ENCODE measurements around the gene HPSE2. TPM values are rescaled to one million over a fixed set of nuclear protein-coding genes. Genes with fewer than 3 reads are reported as not detected.

Gene HPSE2
- polyA plus RNA-seq, 1 of the 3 experiments (the other 2 are of a cell fraction) = not detected

GRCh38 chr10:98673171-98673782, 562.4 kb downstream of the HPSE2 start:
- 29% methylated on average over 1 of the region's 1 CpG for WGBS (ENCODE audit: low lambda C conversion rate)
- Histone ChIP-seq H3K9ac (no peak overlapping the region), H3K79me2 (ENCODE audit: insufficient read depth) (no peaks in the 10 kb centered on the region), H3K27me3 (ENCODE audit: insufficient read depth) (no peaks in the 10 kb centered on the region), H3K36me3 (replicated peaks in 1 of 2; ENCODE audit: control insufficient read depth in 1 of 2, insufficient read depth in 2 of 2, low read length in 1 of 2) (no peaks in the 10 kb centered on the region), H3K4me3 (ENCODE audit: low read depth in 2 of 2, low read length in 1 of 2) (no peak overlapping the region), H3F3A (replicated peaks; ENCODE audit: insufficient read depth) (no peaks in the 10 kb centered on the region), H3K9me3 (no peaks in the 10 kb centered on the region), H3K4me1 (ENCODE audit: control insufficient read depth in 1 of 2, insufficient read depth in 2 of 2, low read depth in 1 of 2, low read length in 1 of 2) (no peaks in the 10 kb centered on the region), H3K27ac (ENCODE audit: low read depth in 2 of 2, low read length in 1 of 2) (no peak overlapping the region), H3K9me2 (no peaks in the 10 kb centered on the region), H2AFZ (ENCODE audit: low read depth) (no peak overlapping the region), H3K4me2 (no peak overlapping the region), H4K20me1 (ENCODE audit: insufficient read depth) (no peaks in the 10 kb centered on the region)
- DNase-seq = no peak
- TF ChIP-seq, protein P1, sequence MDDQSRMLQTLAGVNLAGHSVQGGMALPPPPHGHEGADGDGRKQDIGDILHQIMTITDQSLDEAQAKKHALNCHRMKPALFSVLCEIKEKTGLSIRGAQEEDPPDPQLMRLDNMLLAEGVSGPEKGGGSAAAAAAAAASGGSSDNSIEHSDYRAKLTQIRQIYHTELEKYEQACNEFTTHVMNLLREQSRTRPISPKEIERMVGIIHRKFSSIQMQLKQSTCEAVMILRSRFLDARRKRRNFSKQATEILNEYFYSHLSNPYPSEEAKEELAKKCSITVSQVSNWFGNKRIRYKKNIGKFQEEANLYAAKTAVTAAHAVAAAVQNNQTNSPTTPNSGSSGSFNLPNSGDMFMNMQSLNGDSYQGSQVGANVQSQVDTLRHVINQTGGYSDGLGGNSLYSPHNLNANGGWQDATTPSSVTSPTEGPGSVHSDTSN (IDR thresholded peaks at IDR 0.05) = no peak
- TF ChIP-seq NRF1 (IDR thresholded peaks at IDR 0.05; ENCODE audit: low read depth, low read length) = no peak
- TF ChIP-seq YY1 (IDR thresholded peaks at IDR 0.05; ENCODE audit: low read depth) = no peak
- no peak for TF ChIP-seq MEF2A (IDR thresholded peaks at IDR 0.05; ENCODE audit: borderline replicate concordance, low read depth)
- no peak for TF ChIP-seq POLR2AphosphoS5 (IDR thresholded peaks at IDR 0.05; ENCODE audit: low read depth, low read length)
- no peak for TF ChIP-seq TCF12 (IDR thresholded peaks at IDR 0.05)
- no peak for TF ChIP-seq SIN3A (IDR thresholded peaks at IDR 0.05; ENCODE audit: borderline replicate concordance, low read depth, low read length)
- TF ChIP-seq, protein P2, sequence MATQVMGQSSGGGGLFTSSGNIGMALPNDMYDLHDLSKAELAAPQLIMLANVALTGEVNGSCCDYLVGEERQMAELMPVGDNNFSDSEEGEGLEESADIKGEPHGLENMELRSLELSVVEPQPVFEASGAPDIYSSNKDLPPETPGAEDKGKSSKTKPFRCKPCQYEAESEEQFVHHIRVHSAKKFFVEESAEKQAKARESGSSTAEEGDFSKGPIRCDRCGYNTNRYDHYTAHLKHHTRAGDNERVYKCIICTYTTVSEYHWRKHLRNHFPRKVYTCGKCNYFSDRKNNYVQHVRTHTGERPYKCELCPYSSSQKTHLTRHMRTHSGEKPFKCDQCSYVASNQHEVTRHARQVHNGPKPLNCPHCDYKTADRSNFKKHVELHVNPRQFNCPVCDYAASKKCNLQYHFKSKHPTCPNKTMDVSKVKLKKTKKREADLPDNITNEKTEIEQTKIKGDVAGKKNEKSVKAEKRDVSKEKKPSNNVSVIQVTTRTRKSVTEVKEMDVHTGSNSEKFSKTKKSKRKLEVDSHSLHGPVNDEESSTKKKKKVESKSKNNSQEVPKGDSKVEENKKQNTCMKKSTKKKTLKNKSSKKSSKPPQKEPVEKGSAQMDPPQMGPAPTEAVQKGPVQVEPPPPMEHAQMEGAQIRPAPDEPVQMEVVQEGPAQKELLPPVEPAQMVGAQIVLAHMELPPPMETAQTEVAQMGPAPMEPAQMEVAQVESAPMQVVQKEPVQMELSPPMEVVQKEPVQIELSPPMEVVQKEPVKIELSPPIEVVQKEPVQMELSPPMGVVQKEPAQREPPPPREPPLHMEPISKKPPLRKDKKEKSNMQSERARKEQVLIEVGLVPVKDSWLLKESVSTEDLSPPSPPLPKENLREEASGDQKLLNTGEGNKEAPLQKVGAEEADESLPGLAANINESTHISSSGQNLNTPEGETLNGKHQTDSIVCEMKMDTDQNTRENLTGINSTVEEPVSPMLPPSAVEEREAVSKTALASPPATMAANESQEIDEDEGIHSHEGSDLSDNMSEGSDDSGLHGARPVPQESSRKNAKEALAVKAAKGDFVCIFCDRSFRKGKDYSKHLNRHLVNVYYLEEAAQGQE (IDR thresholded peaks at IDR 0.05; ENCODE audit: low read depth, low read length) = no peak
- no peak for TF ChIP-seq SMC3 (IDR thresholded peaks at IDR 0.05; ENCODE audit: low read depth, low read length)
- TF ChIP-seq ZBTB33 (IDR thresholded peaks at IDR 0.05; ENCODE audit: borderline replicate concordance, low read depth) = no peak
- TF ChIP-seq, protein P3, sequence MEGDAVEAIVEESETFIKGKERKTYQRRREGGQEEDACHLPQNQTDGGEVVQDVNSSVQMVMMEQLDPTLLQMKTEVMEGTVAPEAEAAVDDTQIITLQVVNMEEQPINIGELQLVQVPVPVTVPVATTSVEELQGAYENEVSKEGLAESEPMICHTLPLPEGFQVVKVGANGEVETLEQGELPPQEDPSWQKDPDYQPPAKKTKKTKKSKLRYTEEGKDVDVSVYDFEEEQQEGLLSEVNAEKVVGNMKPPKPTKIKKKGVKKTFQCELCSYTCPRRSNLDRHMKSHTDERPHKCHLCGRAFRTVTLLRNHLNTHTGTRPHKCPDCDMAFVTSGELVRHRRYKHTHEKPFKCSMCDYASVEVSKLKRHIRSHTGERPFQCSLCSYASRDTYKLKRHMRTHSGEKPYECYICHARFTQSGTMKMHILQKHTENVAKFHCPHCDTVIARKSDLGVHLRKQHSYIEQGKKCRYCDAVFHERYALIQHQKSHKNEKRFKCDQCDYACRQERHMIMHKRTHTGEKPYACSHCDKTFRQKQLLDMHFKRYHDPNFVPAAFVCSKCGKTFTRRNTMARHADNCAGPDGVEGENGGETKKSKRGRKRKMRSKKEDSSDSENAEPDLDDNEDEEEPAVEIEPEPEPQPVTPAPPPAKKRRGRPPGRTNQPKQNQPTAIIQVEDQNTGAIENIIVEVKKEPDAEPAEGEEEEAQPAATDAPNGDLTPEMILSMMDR (IDR thresholded peaks at IDR 0.05) = no peak
- no peak for TF ChIP-seq JUND (IDR thresholded peaks at IDR 0.05)
- no peak for TF ChIP-seq NFIC (IDR thresholded peaks at IDR 0.05; ENCODE audit: borderline replicate concordance)
- no peak for TF ChIP-seq RCOR1 (IDR thresholded peaks at IDR 0.05; ENCODE audit: low read length)
- TF ChIP-seq IRF3 (IDR thresholded peaks at IDR 0.05; ENCODE audit: low read depth, low read length) = no peak
- no peak for TF ChIP-seq RAD21 (IDR thresholded peaks at IDR 0.05; ENCODE audit: low read length)
- no peak for TF ChIP-seq GATA2 (CRISPR knock-in tag; IDR thresholded peaks at IDR 0.05)
- TF ChIP-seq USF2 (IDR thresholded peaks at IDR 0.05; ENCODE audit: borderline replicate concordance, low read depth, low read length) = no peak
- TF ChIP-seq EZH2phosphoT487 (IDR thresholded peaks at IDR 0.05; ENCODE audit: borderline replicate concordance, low read depth) = no peak
- ChIA-PET POLR2A (no interaction called here), CTCF (interaction anchor here (0.6 kb wide), 1 partner anchor 416 kb away, joined by 3 read pairs; no protein-coding TSS in a partner anchor)

All from SK-N-SH (cell line).